AG08396 (cell line): ENCODE results near the gene GCA.

Experiments
- DNase-seq: peaks from one replicate; pipeline ENCODE4 v3.0.0; 2012; ENCODE audit warnings: low spot score, mixed read lengths

The GCA gene, protein sequence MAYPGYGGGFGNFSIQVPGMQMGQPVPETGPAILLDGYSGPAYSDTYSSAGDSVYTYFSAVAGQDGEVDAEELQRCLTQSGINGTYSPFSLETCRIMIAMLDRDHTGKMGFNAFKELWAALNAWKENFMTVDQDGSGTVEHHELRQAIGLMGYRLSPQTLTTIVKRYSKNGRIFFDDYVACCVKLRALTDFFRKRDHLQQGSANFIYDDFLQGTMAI

DNA sequence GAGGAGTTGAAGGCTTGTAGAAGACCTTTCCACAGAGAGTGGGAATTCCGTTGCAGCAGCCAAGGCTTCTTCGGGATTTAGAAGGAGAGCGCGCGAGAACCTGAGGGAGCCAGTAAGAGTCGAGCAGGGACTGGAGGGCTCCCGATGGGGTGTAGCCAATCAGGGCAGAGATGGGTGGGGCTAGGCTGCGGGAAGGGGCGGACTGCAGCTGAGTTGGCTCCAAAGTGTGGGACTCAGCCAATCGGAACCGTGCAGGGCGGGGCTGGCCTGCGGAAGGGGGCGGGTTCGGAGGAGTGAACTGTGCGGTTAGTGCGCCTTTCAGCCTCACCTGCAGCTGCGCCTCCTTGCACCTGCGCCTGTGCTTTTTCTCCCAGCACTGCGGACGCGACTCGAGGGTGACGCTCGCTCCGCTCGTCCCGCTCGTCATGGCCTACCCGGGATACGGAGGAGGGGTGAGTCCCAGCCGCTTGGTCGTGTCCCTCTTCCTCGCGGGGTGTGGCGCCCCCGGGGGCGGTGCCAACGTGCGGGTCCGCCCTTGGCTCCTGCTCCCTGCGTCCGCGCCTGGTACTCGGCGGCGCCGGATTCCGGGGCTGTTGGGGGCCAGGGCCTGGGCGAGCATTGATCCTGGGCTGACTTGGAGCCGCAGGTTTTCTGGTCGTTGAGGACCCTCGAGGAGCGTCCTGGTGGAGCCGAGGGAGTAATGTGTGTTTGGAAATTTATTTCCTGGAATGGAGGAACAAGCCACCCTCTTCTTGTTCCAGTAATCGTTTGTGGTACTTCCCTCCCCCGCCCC lies at the start of gene GCA:
TSS of gene GCA (plus strand) at position 309 of the 793 bp plus-strand sequence. CDS start at position 426, 117 bp downstream.
- peak; percentile 93 for DNase-seq

GRCh38 chr2:162295009-162295408 lies 48.9 kb upstream of the GCA start:
- no peak for DNase-seq

- DNase-seq = peak; percentile 18
These were observed 45.9 kb upstream of the GCA start for GRCh38 chr2:162297925-162298552.

DNA sequence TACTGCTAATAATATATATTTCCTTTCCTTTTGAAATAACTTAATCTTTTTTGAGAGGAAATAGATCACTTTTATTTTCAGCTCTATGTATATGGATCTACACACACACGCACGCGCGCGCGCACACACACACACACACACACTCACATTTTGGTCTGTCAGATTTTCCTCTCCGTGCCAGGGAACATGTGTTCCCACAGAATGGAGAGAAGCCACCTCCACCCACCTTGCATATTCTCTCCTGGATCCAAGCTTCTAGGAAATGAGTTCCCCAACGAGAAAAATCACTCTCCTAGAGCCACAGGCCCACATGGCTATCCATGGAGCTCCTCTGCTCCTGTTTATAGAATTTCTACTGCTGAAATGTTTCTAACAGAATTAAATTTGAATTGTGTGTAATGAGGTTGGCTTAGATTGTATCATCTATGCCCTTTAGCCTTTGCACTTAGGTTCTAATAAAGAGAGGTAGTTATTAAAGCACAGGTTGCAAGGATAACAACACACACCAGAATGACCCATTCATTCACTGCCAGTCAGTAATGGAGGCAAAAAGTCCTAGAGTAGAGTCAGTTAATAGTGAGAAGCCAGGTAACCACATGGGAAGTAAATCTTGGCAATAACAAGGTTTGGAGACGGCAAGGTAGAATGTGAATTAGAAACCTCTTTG lies 45.1 kb upstream of the GCA start:
- DNase-seq = no peak

DNA sequence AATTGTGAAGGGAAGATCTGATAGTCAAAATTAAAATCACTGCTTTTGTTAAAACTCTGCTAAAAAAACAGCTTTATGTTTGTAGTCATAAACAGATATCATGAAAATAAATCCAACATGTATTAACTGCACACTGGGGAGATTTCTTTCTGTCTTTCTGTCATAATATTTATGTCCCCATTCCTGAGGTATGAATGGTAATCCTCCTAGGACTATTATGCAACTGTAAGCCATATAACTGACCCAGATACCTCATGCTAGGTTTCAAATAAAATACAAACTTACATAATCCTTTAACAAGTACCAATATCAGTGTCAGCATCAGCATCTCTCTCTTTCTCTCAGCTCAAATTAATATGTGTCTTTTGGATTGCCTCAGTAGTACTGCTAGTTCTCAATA lies 43.7 kb upstream of the GCA start:
- no peak for DNase-seq

- DNase-seq = peak; percentile 31
These were observed 42.7 kb upstream of the GCA start for GRCh38 chr2:162301151-162301804.

DNA sequence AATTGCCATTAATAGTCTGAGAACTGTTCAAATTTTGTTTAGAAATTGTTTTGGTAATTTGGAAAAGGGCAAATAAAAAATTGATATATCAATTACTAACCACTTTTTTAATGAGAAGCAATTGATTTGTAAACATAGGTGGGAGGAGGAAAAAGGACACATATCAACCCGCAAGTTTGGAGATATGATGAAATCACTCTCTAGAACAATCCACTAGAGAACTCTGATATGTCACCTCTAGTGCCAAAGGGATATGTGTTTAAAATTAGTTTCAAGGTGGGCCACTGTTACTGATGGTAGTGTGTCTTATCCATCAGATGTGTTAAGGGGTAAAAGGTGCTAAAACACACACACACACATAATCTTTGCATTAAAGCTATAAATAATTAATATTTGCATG lies 42.1 kb upstream of the GCA start:
- no peak for DNase-seq

GRCh38 chr2:162305901-162306300 lies 38.0 kb upstream of the GCA start:
- DNase-seq = no peak

GRCh38 chr2:162308747-162309503 lies 35.0 kb upstream of the GCA start:
- no peak for DNase-seq

GRCh38 chr2:162312853-162313252 lies 31.1 kb upstream of the GCA start:
- no peak for DNase-seq

DNA sequence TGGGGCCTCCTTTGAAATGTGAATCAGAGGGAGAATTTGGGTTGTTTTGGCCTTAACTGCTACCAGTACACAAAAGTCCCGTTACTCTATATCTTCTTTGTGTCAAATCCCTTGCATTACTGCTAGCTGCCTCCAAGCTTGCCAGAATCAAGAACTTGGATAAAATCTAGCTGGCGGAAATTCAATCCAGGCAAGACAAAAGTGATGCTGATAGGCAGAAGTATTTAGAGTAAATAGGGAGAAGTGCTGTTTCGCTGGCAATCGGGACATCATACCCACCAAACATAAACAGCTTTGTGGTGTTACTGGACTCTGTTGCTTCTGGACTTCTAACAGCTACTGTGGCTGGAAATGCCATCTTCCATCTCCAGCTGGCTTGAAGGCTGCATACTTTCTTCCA lies 28.0 kb upstream of the GCA start:
- DNase-seq = no peak

DNA sequence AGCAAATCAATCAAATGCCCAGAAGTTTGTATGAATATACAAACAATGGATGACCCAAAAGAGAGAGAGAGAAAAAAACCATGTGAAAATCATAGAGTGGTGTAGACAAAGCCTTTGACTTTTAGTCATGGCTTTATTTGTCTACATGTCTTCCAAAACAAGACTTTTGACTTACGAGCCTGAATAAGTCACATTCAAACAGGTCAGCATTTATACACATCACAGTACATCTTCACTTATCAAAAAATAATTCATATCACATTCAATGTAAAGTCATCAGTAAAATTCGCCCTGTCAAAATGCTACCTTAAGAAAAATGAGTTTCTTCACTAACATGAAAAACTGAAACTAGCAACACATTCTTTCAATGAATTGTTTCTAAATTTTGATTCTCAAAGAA lies 27.3 kb upstream of the GCA start:
- no peak for DNase-seq

DNA sequence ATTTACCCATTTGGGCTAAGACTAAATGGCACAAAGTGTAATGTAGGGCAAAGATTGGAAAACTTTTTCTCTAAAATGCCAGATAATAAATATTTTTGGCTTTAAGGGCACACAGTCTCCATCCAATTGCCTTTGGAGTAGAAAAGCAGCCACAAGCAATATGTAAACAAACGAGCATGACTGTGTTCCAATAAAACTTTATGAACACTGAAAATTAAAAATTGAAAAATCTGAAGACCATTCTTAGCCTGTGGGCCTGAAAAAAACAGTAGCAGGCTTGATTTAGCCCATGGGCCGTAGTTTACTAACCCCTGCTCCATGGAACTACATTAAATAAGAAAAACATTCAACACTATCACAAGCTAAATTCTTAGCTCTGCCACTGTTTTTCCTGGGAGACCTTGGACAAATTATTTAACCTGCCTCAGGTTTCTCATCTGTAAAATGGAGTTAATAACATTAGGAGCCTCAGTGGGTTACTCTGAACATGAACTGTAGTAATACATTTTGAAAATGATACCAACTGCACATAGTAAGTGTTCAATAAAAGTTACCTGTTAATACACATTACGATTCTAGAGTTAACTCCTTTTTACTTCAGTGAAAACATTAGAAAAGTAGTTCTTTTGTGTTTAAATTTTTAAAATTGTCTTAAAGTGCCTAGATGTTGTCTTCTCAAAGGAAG lies 26.7 kb upstream of the GCA start:
- no peak for DNase-seq

GRCh38 chr2:162317861-162318327 lies 26.0 kb upstream of the GCA start:
- DNase-seq = no peak

GRCh38 chr2:162318328-162319180 lies 25.4 kb upstream of the GCA start, which contains the start of gene IFIH1:
TSS of gene IFIH1 (minus strand) at chr2:162318684. CDS start at chr2:162318307, 377 bp downstream.
- peak; percentile 89 for DNase-seq

GRCh38 chr2:162320864-162321517 lies 22.9 kb upstream of the GCA start:
- no peak for DNase-seq

DNA sequence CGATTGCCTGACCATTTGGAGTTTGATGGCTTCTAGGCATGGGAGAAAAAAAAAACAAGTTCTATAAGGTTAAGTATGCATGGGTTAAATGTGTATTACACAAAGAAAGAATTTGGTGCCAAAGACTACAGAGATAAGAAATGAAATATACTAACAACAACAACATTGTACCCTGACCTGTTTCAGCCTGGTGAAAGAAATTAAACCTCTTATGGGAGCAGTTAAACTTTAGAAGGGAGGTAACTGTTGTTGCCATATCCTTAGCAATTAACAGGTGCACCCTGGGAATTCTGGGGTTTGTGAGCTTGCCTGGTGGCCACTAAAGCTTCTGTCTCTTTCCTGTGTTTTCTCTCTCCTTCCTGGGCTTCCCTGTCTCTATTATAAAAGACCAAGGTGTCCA lies 19.0 kb upstream of the GCA start:
- no peak for DNase-seq

DNA sequence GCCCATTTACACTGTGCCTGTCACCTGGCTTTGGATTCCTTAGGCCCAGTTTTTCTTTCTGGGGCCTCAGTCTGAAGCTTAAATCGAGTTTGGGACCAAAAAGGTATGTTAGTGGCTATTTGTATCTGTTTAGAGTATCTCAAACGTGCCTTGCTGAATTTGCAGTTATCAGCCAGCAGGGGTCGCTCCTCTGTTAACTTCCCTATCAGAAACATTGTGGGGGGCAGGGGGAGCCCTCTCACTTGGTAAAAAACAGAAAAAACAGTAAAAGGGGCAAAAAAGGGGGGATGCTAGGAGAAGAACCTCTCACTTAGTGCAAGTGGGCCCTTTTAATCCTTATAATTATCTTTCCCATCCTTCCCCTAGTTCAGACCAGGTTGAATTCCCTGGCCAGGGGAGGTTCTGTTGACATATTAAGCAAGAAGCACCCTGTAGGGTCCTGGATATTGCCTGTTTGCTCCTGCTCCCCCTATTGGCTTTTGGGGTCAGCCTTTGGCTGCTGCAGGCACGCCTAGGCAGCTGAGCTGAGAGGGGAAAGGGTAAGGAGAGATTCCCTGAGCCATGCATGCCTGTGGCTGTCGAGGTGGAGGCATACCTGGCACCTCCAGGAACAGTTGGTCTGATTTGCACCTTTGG lies 16.7 kb upstream of the GCA start:
- DNase-seq = no peak

- no peak for DNase-seq
These were observed 16.1 kb upstream of the GCA start for GRCh38 chr2:162327806-162328205.
